ENCODE results near the gene SMIM11. TPM values are rescaled to one million over a fixed set of nuclear protein-coding genes. Genes with fewer than 3 reads are reported as not detected.
"Not testable (repeated sequence)": the region's sequence is repeated elsewhere in the genome, so short reads cannot be mapped to it uniquely, and the experiment has no call there.

The SMIM11 gene
- total RNA-seq, 2 experiments from 2014 or later, result 3.4 to 6.7 TPM

- DNase-seq; H3K27ac Mint-ChIP-seq; H3K9me3 Mint-ChIP-seq (ENCODE audit: low read depth); H3K27me3 Mint-ChIP-seq; CTCF ChIA-PET; H3K4me1 Mint-ChIP-seq; H3K4me3 Mint-ChIP-seq; H3K36me3 Mint-ChIP-seq; ATAC-seq: not testable (repeated sequence)
Observed at GRCh38 chr21:34400522-34400921, 25.2 kb downstream of the SMIM11 start.

GRCh38 chr21:34404742-34405141 is 29.4 kb downstream of the SMIM11 start:
- H3K4me3 Mint-ChIP-seq, H3K27me3 Mint-ChIP-seq, ATAC-seq: not testable (repeated sequence)

GRCh38 chr21:34405686-34406085 is 30.4 kb downstream of the SMIM11 start:
- H3K9me3 Mint-ChIP-seq (ENCODE audit: low read depth); ATAC-seq; H3K4me1 Mint-ChIP-seq; DNase-seq; H3K27ac Mint-ChIP-seq; CTCF ChIA-PET; H3K27me3 Mint-ChIP-seq; H3K36me3 Mint-ChIP-seq; H3K4me3 Mint-ChIP-seq: not testable (repeated sequence)

More at GRCh38 chr21:34404742-34405141, 29.4 kb downstream of the SMIM11 start:
- H3K4me1 Mint-ChIP-seq; H3K9me3 Mint-ChIP-seq (ENCODE audit: low read depth); H3K36me3 Mint-ChIP-seq; CTCF ChIA-PET; H3K27ac Mint-ChIP-seq; DNase-seq: not testable (repeated sequence)

GRCh38 chr21:34406102-34406501 is 30.8 kb downstream of the SMIM11 start:
- H3K4me3 Mint-ChIP-seq; CTCF ChIA-PET; DNase-seq; H3K9me3 Mint-ChIP-seq (ENCODE audit: low read depth); H3K4me1 Mint-ChIP-seq; H3K27me3 Mint-ChIP-seq; H3K36me3 Mint-ChIP-seq; H3K27ac Mint-ChIP-seq; ATAC-seq: not testable (repeated sequence)

GRCh38 chr21:34406676-34407075 is 31.4 kb downstream of the SMIM11 start:
- H3K4me3 Mint-ChIP-seq; ATAC-seq; H3K36me3 Mint-ChIP-seq; H3K27me3 Mint-ChIP-seq; CTCF ChIA-PET; H3K9me3 Mint-ChIP-seq (ENCODE audit: low read depth); H3K4me1 Mint-ChIP-seq; DNase-seq; H3K27ac Mint-ChIP-seq: not testable (repeated sequence)

- H3K27me3 Mint-ChIP-seq; H3K9me3 Mint-ChIP-seq (ENCODE audit: low read depth); H3K27ac Mint-ChIP-seq; H3K4me1 Mint-ChIP-seq; CTCF ChIA-PET; H3K4me3 Mint-ChIP-seq; ATAC-seq; H3K36me3 Mint-ChIP-seq; DNase-seq: not testable (repeated sequence)
Observed at GRCh38 chr21:34407294-34407693, 32.0 kb downstream of the SMIM11 start.

- H3K27me3 Mint-ChIP-seq; H3K9me3 Mint-ChIP-seq (ENCODE audit: low read depth); H3K36me3 Mint-ChIP-seq; H3K27ac Mint-ChIP-seq; DNase-seq; H3K4me3 Mint-ChIP-seq; CTCF ChIA-PET; H3K4me1 Mint-ChIP-seq: not testable (repeated sequence)
- peak; percentile 65 for ATAC-seq
Observed at GRCh38 chr21:34417448-34418077, 42.3 kb downstream of the SMIM11 start.

GRCh38 chr21:34423805-34424204 is 48.5 kb downstream of the SMIM11 start, which contains the start of gene SMIM34:
SMIM34 (minus strand) TSS chr21:34423951; CDS start chr21:34423839, 112 bp downstream.
- not testable (repeated sequence) for H3K36me3 Mint-ChIP-seq, ATAC-seq

GRCh38 chr21:34427339-34427738 is 52.0 kb downstream of the SMIM11 start:
- CTCF ChIA-PET, H3K27ac Mint-ChIP-seq, H3K4me3 Mint-ChIP-seq: not testable (repeated sequence)

More at GRCh38 chr21:34423805-34424204, 48.5 kb downstream of the SMIM11 start, which contains the start of gene SMIM34:
- H3K9me3 Mint-ChIP-seq (ENCODE audit: low read depth); DNase-seq; H3K27me3 Mint-ChIP-seq; CTCF ChIA-PET; H3K4me1 Mint-ChIP-seq; H3K4me3 Mint-ChIP-seq; H3K27ac Mint-ChIP-seq: not testable (repeated sequence)

GRCh38 chr21:34428441-34428840 is 53.1 kb downstream of the SMIM11 start:
- CTCF ChIA-PET, result not testable (repeated sequence)

More at GRCh38 chr21:34427339-34427738, 52.0 kb downstream of the SMIM11 start:
- H3K4me1 Mint-ChIP-seq; H3K9me3 Mint-ChIP-seq (ENCODE audit: low read depth); ATAC-seq; H3K27me3 Mint-ChIP-seq; DNase-seq; H3K36me3 Mint-ChIP-seq: not testable (repeated sequence)

GRCh38 chr21:34429710-34430109 is 54.4 kb downstream of the SMIM11 start:
- not testable (repeated sequence) for H3K27me3 Mint-ChIP-seq; H3K9me3 Mint-ChIP-seq (ENCODE audit: low read depth); H3K4me3 Mint-ChIP-seq

More at GRCh38 chr21:34428441-34428840, 53.1 kb downstream of the SMIM11 start:
- DNase-seq; H3K27me3 Mint-ChIP-seq; H3K4me3 Mint-ChIP-seq; ATAC-seq; H3K4me1 Mint-ChIP-seq; H3K36me3 Mint-ChIP-seq; H3K9me3 Mint-ChIP-seq (ENCODE audit: low read depth); H3K27ac Mint-ChIP-seq: not testable (repeated sequence)

More at GRCh38 chr21:34429710-34430109, 54.4 kb downstream of the SMIM11 start:
- DNase-seq, H3K4me1 Mint-ChIP-seq, ATAC-seq, H3K27ac Mint-ChIP-seq, H3K36me3 Mint-ChIP-seq, CTCF ChIA-PET: not testable (repeated sequence)

Other genes starting within 250 kb of the SMIM11 start
- not detected for gene KCNE2, start 11.5 kb upstream of the SMIM11 start, total RNA-seq
- gene SMIM34, start 48.4 kb downstream of the SMIM11 start, total RNA-seq, result not detected
- gene KCNE1, start 136.7 kb downstream of the SMIM11 start, total RNA-seq, result under 1 TPM; 0.15 to 0.26 TPM
- gene RCAN1, start 239.6 kb downstream of the SMIM11 start, total RNA-seq, result 10 to 100 TPM in 1 of 2 experiments, 1 to 10 TPM in 1; 6.5 to 13.6 TPM